PC-9 (cell line): ENCODE results near the gene PHB1. TPM values are rescaled to one million over a fixed set of nuclear protein-coding genes. Genes with fewer than 3 reads are reported as not detected.

Experiments
- BruUV-seq: library from RNA; stranded (reverse); fragments of 400-500 nt; replicated peaks from 2 replicates; lab custom pipeline; 2021; lab: Mats Ljungman, UMichigan
- CTCF ChIA-PET: fragments of 300-600 bp; sonication (Branson Sonifier 250); formaldehyde crosslinking; loops from one replicate; lab custom pipeline; 2022; ENCODE audit warnings: antibody characterized with exemption; lab: Charles Lee
- POLR2A ChIA-PET: fragments of 300-600 bp; sonication (Branson Sonifier 250); formaldehyde crosslinking; loops from one replicate; lab custom pipeline; 2022; ENCODE audit warnings: antibody characterized with exemption; ENCODE audit not compliant: unreplicated experiment; lab: Charles Lee
- DNase-seq, 2 experiments: peaks; one replicate each; pipeline versions ENCODE4 v3.0.0 to v3.0.0-alpha.2; 2015 to 2022; ENCODE audit warnings: mixed read lengths in 1 of 2
- H2AFZ ChIP-seq: fragments of 200-600 bp; sonication (generic); 2 replicates; pipeline ENCODE4 v1.8.1; 2017; ENCODE audit warnings: antibody characterized with exemption
- H3F3A ChIP-seq: fragments of 200-600 bp; sonication (generic); 2 replicates; pipeline ENCODE4 v1.8.1; 2017; ENCODE audit warnings: antibody characterized with exemption, mild to moderate bottlenecking, low read depth; ENCODE audit not compliant: insufficient read depth
- H3K27ac ChIP-seq: fragments of 200-600 bp; sonication (generic); 2 replicates; pipeline ENCODE4 v1.6.1; 2016; ENCODE audit warnings: mixed run types
- H3K27me3 ChIP-seq: fragments of 200-600 bp; sonication (generic); 2 replicates; pipeline ENCODE4 v1.6.1; 2016; ENCODE audit warnings: low read depth, mixed run types; ENCODE audit not compliant: insufficient read depth
- H3K36me3 ChIP-seq: fragments of 200-600 bp; sonication (generic); 2 replicates; pipeline ENCODE4 v1.6.1; 2016; ENCODE audit warnings: low read depth, mixed run types
- H3K4me1 ChIP-seq: fragments of 200-600 bp; sonication (generic); replicated peaks from 2 replicates; pipeline ENCODE4 v1.6.1; 2016; ENCODE audit warnings: mixed run types; ENCODE audit not compliant: insufficient read depth
- H3K4me2 ChIP-seq: fragments of 200-600 bp; sonication (generic); 2 replicates; pipeline ENCODE4 v1.6.1; 2017; ENCODE audit warnings: mixed run types
- H3K4me3 ChIP-seq: fragments of 200-600 bp; sonication (generic); 2 replicates; pipeline ENCODE4 v1.6.1; 2016; ENCODE audit warnings: mixed run types
- H3K79me2 ChIP-seq: fragments of 200-600 bp; sonication (generic); 2 replicates; pipeline ENCODE4 v1.6.1; 2017; ENCODE audit warnings: low read depth, mixed run types
- H3K9me2 ChIP-seq: fragments of 200-600 bp; sonication (generic); 2 replicates; pipeline ENCODE4 v1.8.1; 2017; ENCODE audit warnings: mild to moderate bottlenecking; ENCODE audit not compliant: insufficient read depth
- H3K9me3 ChIP-seq: fragments of 200-600 bp; sonication (generic); 2 replicates; pipeline ENCODE4 v1.8.1; 2016; ENCODE audit warnings: low read depth; ENCODE audit not compliant: insufficient read depth
- H4K20me1 ChIP-seq: fragments of 200-600 bp; sonication (generic); 2 replicates; pipeline ENCODE4 v1.8.1; 2017; ENCODE audit not compliant: insufficient read depth
- EZH2 ChIP-seq: fragments of 200-600 bp; sonication (generic); IDR thresholded peaks from 2 replicates; pipeline ENCODE4 v1.8.0; 2017; ENCODE audit warnings: antibody characterized with exemption, low read depth
- intact Hi-C: fragments of 100-400 bp; cut with micrococcal nuclease; formaldehyde crosslinking; loops from one replicate; pipeline ENCODE4 v1.10.0; 2022; ENCODE audit not compliant: unreplicated experiment
- total RNA-seq: library from RNA; stranded (reverse); gene quantifications from 2 replicates; pipeline ENCODE4 v1.2.3, GENCODE V29; 2021
- TF ChIP-seq, protein P1 (sequence below): fragments of 200-600 bp; sonication (generic); conservative IDR thresholded peaks from 2 replicates; pipeline ENCODE4 v1.6.1; 2017; ENCODE audit warnings: mixed run types, antibody characterized with exemption, mild to moderate bottlenecking, moderate library complexity

The PHB1 gene
- total RNA-seq, 1 experiment from 2014 or later, result 244 TPM

DNA sequence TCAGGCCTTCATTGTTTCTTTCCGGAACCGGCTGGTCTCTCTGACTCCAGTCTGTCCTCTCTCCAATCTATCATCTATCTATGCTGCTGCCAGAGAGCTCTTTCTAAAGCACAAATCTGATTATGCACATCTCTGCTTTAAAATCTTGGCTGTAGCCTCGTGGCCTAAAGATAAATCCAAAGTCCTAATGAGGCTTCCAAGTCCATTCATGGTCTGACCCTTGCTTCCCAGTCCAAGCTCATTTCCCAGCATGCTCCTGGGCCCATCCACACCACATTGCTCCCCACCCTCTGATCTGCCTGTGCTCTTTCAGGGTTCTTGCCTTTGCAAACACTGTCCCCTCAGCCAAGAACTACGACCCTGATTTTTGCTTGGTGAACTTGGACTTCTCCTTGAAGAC, 21.5 kb upstream of the PHB1 start:
- POLR2A ChIA-PET, result no interaction called here
- H3K27ac ChIP-seq, result no peak overlapping the region
- TF ChIP-seq, protein P1, sequence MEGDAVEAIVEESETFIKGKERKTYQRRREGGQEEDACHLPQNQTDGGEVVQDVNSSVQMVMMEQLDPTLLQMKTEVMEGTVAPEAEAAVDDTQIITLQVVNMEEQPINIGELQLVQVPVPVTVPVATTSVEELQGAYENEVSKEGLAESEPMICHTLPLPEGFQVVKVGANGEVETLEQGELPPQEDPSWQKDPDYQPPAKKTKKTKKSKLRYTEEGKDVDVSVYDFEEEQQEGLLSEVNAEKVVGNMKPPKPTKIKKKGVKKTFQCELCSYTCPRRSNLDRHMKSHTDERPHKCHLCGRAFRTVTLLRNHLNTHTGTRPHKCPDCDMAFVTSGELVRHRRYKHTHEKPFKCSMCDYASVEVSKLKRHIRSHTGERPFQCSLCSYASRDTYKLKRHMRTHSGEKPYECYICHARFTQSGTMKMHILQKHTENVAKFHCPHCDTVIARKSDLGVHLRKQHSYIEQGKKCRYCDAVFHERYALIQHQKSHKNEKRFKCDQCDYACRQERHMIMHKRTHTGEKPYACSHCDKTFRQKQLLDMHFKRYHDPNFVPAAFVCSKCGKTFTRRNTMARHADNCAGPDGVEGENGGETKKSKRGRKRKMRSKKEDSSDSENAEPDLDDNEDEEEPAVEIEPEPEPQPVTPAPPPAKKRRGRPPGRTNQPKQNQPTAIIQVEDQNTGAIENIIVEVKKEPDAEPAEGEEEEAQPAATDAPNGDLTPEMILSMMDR, result no peak
- no peak for TF ChIP-seq EZH2
- DNase-seq, result no peak
- no peaks in the 10 kb centered on the region for H3K9me2 ChIP-seq
- H4K20me1 ChIP-seq, result no peaks in the 10 kb centered on the region
- CTCF ChIA-PET, result interaction anchor here (0.9 to 1.7 kb wide), 2 partner anchors 120 to 130 kb away, joined by 3 to 7 read pairs; no protein-coding TSS in a partner anchor
- no peaks in the 10 kb centered on the region for H3K36me3 ChIP-seq
- H3K79me2 ChIP-seq, result no peaks in the 10 kb centered on the region
- BruUV-seq, result no TSS peak
- H2AFZ ChIP-seq, result no peak overlapping the region
- H3K4me1 ChIP-seq, result no peaks in the 10 kb centered on the region
- intact Hi-C loops, result no loop called here
- H3K9me3 ChIP-seq, result no peaks in the 10 kb centered on the region
- H3K27me3 ChIP-seq, result peaks cover 71% of the 10 kb centered on the region
- H3K4me2 ChIP-seq, result no peak overlapping the region
- no peaks in the 10 kb centered on the region for H3F3A ChIP-seq
- no peak overlapping the region for H3K4me3 ChIP-seq

DNA sequence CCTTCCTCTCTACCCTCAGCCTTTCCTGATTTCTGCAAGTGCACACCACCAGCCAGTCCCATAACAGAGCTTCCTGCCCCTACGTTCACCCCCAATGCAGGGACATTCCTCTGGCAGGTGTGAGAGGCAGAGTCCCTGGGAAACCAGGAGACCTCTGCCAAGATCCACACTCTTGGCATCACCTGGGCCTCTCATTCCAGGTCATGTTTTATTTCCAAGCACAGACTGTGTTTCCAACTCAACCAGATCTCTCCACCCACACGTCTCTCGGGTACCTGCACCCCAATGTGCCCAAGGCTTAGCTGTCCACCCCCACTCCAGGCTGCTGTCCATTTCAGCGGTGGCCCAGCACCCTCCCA, 21.0 kb upstream of the PHB1 start:
- intact Hi-C loops, result loop anchor here (1.0 kb wide), 1 partner anchor 121 kb away; no protein-coding TSS in a partner anchor
- no peaks in the 10 kb centered on the region for H3F3A ChIP-seq
- POLR2A ChIA-PET, result no interaction called here
- no peak overlapping the region for H3K4me3 ChIP-seq
- H3K9me3 ChIP-seq, result no peaks in the 10 kb centered on the region
- H3K79me2 ChIP-seq, result no peaks in the 10 kb centered on the region
- CTCF ChIA-PET, result interaction anchor here (0.9 to 1.7 kb wide), 2 partner anchors 120 to 130 kb away, joined by 3 to 7 read pairs; no protein-coding TSS in a partner anchor
- DNase-seq, result no peak
- no peak overlapping the region for H3K4me2 ChIP-seq
- H4K20me1 ChIP-seq, result no peaks in the 10 kb centered on the region
- H3K9me2 ChIP-seq, result no peaks in the 10 kb centered on the region
- H3K36me3 ChIP-seq, result no peaks in the 10 kb centered on the region
- no peaks in the 10 kb centered on the region for H3K4me1 ChIP-seq
- TF ChIP-seq EZH2, result no peak
- TF ChIP-seq, protein P1, result no peak
- H2AFZ ChIP-seq, result no peak overlapping the region
- H3K27ac ChIP-seq, result no peak overlapping the region
- BruUV-seq, result no TSS peak
- H3K27me3 ChIP-seq, result peaks cover 74% of the 10 kb centered on the region

DNA sequence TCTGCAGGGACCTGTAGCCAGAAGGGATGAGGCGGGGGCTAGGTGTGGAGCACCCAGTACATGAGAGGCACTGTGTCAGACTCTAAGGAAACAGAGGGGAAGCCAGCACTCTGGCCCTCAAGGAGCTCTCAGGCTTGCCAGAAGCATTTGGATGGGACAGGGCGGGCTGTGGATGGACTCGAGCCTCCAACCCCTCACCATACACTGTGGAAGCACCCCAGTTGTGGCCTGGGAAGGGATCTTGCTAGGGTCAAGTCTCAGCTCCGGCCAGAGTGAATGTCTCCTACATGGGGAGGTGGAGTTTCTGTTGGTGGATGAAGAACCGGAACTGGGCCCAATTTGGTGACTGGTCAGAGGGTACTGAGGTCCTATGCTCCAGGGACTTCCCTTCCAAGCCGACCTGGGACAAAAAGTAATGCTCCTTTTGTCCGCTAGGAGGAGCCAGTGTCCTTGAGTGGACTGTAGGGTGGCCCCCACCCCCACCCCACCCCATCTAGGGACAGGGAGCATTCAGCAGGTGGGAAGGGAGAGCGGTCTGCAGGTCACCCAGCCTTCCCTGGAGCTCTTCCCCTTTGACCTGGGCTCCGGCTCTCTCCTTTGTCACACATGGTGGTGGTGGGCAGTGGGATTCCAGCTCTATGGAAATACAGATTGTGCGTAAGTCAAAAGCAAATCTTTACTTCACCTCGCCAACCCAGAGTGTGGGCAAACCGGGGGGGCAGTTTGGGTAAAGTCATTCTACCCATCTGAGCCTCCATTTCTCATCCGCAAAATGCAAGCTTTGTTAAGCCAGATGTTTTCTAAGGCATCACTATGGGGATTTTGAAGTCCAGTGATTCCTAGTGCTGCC, 20.4 kb upstream of the PHB1 start:
- intact Hi-C loops, result loop anchor here (1.0 kb wide), 1 partner anchor 121 kb away; no protein-coding TSS in a partner anchor
- H3K79me2 ChIP-seq, result no peaks in the 10 kb centered on the region
- no peaks in the 10 kb centered on the region for H4K20me1 ChIP-seq
- peaks cover 74% of the 10 kb centered on the region for H3K27me3 ChIP-seq
- no peaks in the 10 kb centered on the region for H3K36me3 ChIP-seq
- POLR2A ChIA-PET, result no interaction called here
- peak; percentile 46 to 62 for DNase-seq
- TF ChIP-seq EZH2, result no peak
- TF ChIP-seq, protein P1, result peak; percentile 94
- H3F3A ChIP-seq, result no peaks in the 10 kb centered on the region
- H3K9me3 ChIP-seq, result no peaks in the 10 kb centered on the region
- H3K4me2 ChIP-seq, result no peak overlapping the region
- BruUV-seq, result no TSS peak
- no peak overlapping the region for H3K4me3 ChIP-seq
- H3K27ac ChIP-seq, result no peak overlapping the region
- CTCF ChIA-PET, result interaction anchor here (0.6 to 1.7 kb wide), 3 partner anchors 23 to 131 kb away, joined by 3 to 7 read pairs (median 3); no protein-coding TSS in a partner anchor
- no peaks in the 10 kb centered on the region for H3K9me2 ChIP-seq
- H3K4me1 ChIP-seq, result no peaks in the 10 kb centered on the region
- no peak overlapping the region for H2AFZ ChIP-seq
